HL-60 (cell line): ENCODE measurements around the gene GRID1.

Experiments used
- DNase-seq, 2 experiments: peaks; one replicate each; pipeline ENCODE4 v3.0.0-alpha.2; 2010 to 2020; ENCODE audit warnings: low read depth in 1 of 2, low spot score in 1 of 2
- H3K27ac ChIP-seq: fragments of 250-450 bp; sonication (Bioruptor Pico); replicated peaks from 2 replicates; pipeline ENCODE4 v1.5.1; 2020; ENCODE audit warnings: mild to moderate bottlenecking, moderate library complexity
- H3K27me3 ChIP-seq: fragments of 250-450 bp; sonication (Bioruptor Pico); 2 replicates; pipeline ENCODE4 v1.5.1; 2021; ENCODE audit warnings: mild to moderate bottlenecking, moderate library complexity; ENCODE audit not compliant: insufficient read depth, poor library complexity, severe bottlenecking
- H3K4me3 ChIP-seq: replicated peaks from 2 replicates; pipeline ENCODE4 v1.5.1; 2011; ENCODE audit warnings: mild to moderate bottlenecking, control low read depth, low read length; ENCODE audit not compliant: insufficient read depth
- CTCF ChIP-seq: IDR thresholded peaks from one replicate; pipeline ENCODE4 v1.5.1; 2011; ENCODE audit warnings: low read length, control low read depth, inconsistent platforms; ENCODE audit not compliant: insufficient read depth
- GABPA ChIP-seq: IDR thresholded peaks from 2 replicates; pipeline ENCODE4 v1.6.1; 2012; ENCODE audit warnings: low read depth
- POLR2AphosphoS5 ChIP-seq: IDR thresholded peaks from 2 replicates; pipeline ENCODE4 v1.6.1; 2012; ENCODE audit warnings: low read depth
- REST ChIP-seq: IDR thresholded peaks from 2 replicates; pipeline ENCODE4 v1.6.1; 2012; ENCODE audit warnings: low read depth; ENCODE audit not compliant: insufficient replicate concordance
- SPI1 ChIP-seq: IDR thresholded peaks from 2 replicates; pipeline ENCODE4 v1.6.1; 2012; ENCODE audit warnings: low read depth, mild to moderate bottlenecking, borderline replicate concordance

GRID1 gene

GRCh38 chr10:86180861-86181260 is 185.7 kb downstream of the GRID1 start:
- TF ChIP-seq SPI1 (no peak), REST (no peak), GABPA (no peak), CTCF (no peak), POLR2AphosphoS5 (no peak)
- no peak for DNase-seq
- no peak overlapping the region for H3K27ac ChIP-seq

GRCh38 chr10:86179961-86180360 is 186.6 kb downstream of the GRID1 start:
- no peaks in the 10 kb centered on the region for H3K27me3 ChIP-seq
- DNase-seq = no peak
- no peak for TF ChIP-seq SPI1
- TF ChIP-seq REST = no peak
- no peak for TF ChIP-seq POLR2AphosphoS5
- TF ChIP-seq GABPA = no peak
- no peak for TF ChIP-seq CTCF
- H3K27ac ChIP-seq = no peak overlapping the region
- no peak overlapping the region for H3K4me3 ChIP-seq

More at GRCh38 chr10:86180861-86181260, 185.7 kb downstream of the GRID1 start:
- Histone ChIP-seq H3K27me3 (no peaks in the 10 kb centered on the region), H3K4me3 (no peak overlapping the region)

GRCh38 chr10:86179153-86179524 is 187.5 kb downstream of the GRID1 start:
- no peaks in the 10 kb centered on the region for H3K27me3 ChIP-seq
- H3K4me3 ChIP-seq = no peak overlapping the region
- no peak overlapping the region for H3K27ac ChIP-seq
- TF ChIP-seq REST (no peak), POLR2AphosphoS5 (no peak), GABPA (no peak), SPI1 (no peak), CTCF (no peak)
- no peak for DNase-seq
